GM12878 (cell line): ENCODE measurements around the gene H6PD. TPM values are rescaled to one million over a fixed set of nuclear protein-coding genes. Genes with fewer than 3 reads are reported as not detected.

Experiments
- ATAC-seq: fragments of 200-7000 bp; cut with Tn5 transposase; 3 replicates; pipeline ENCODE4 v1.9.1; 2020; ENCODE audit warnings: mild to moderate bottlenecking, moderate library complexity
- BruUV-seq: library from RNA; stranded (reverse); fragments of 400-500 nt; replicated peaks from 2 replicates; lab custom pipeline; 2021; lab: Mats Ljungman, UMichigan
- CTCF ChIA-PET: fragments of 300-600 bp; sonication (Branson Sonifier 250); formaldehyde crosslinking; extraction: SDS; loops from one replicate; lab custom pipeline; 2021; ENCODE audit warnings: inconsistent platforms; lab: Yijun Ruan, JAX
- POLR2A ChIA-PET: fragments of 350-600 bp; formaldehyde crosslinking; extraction: SDS; loops from one replicate; lab custom pipeline; 2021; ENCODE audit warnings: inconsistent platforms; lab: Charles Lee
- RAD21 ChIA-PET: fragments of 300-600 bp; sonication (Branson Sonifier 250); formaldehyde crosslinking; loops from one replicate; lab custom pipeline; 2023; ENCODE audit warnings: antibody characterized with exemption; ENCODE audit not compliant: unreplicated experiment; lab: Charles Lee
- SMC1A ChIA-PET: fragments of 300-600 bp; sonication (Branson Sonifier 250); formaldehyde crosslinking; loops from one replicate; lab custom pipeline; 2023; ENCODE audit not compliant: unreplicated experiment, uncharacterized antibody; lab: Charles Lee
- DNase-seq: peaks from one replicate; pipeline ENCODE4 v3.0.0-alpha.2; 2011; ENCODE audit warnings: low read depth, low spot score
- FAIRE-seq: peaks from 3 replicates; lab custom pipeline; 2011; peaks lifted over from hg19 to GRCh38; lab: Jason Lieb, UNC
- H2AFZ ChIP-seq: 2 replicates; pipeline ENCODE4 v1.6.0; 2011; ENCODE audit warnings: low read depth, low read length, control low read depth; ENCODE audit not compliant: control insufficient read depth
- H3K27ac ChIP-seq: 2 replicates; pipeline ENCODE4 v1.5.1; 2011; ENCODE audit warnings: control low read depth; ENCODE audit not compliant: control insufficient read depth, insufficient read depth
- H3K27me3 ChIP-seq, 2 experiments: replicated peaks in 1 of 2; 2 replicates each; pipeline versions ENCODE4 v1.6.0 to v1.6.1; 2011; ENCODE audit warnings: low read length in 1 of 2; ENCODE audit not compliant: control insufficient read depth in 2 of 2, insufficient read depth in 2 of 2
- H3K36me3 ChIP-seq, 2 experiments: 2 replicates each; pipeline ENCODE4 v1.5.1; 2011; ENCODE audit warnings: low read length in 1 of 2; ENCODE audit not compliant: control insufficient read depth in 2 of 2, insufficient read depth in 2 of 2
- H3K4me1 ChIP-seq: 2 replicates; pipeline ENCODE4 v1.6.1; 2011; ENCODE audit warnings: mild to moderate bottlenecking, low read length, moderate library complexity, mixed read lengths; ENCODE audit not compliant: control insufficient read depth, insufficient read depth
- H3K4me2 ChIP-seq: 2 replicates; pipeline ENCODE4 v1.6.0; 2011; ENCODE audit warnings: control low read depth; ENCODE audit not compliant: control insufficient read depth, insufficient read depth
- H3K4me3 ChIP-seq: fragments of 200-600 bp; sonication (generic); 2 replicates; pipeline ENCODE4 v1.5.1; 2016
- H3K79me2 ChIP-seq: 2 replicates; pipeline ENCODE4 v1.6.0; 2011; ENCODE audit warnings: low read length; ENCODE audit not compliant: control insufficient read depth, insufficient read depth
- H3K9ac ChIP-seq: 2 replicates; pipeline ENCODE4 v1.8.0; 2011; ENCODE audit warnings: low read length, control low read depth, mixed read lengths; ENCODE audit not compliant: control insufficient read depth, insufficient read depth
- H3K9me3 ChIP-seq: replicated peaks from 3 replicates; pipeline ENCODE4 v1.5.1; 2011; ENCODE audit warnings: mild to moderate bottlenecking, low read length; ENCODE audit not compliant: control insufficient read depth, insufficient read depth
- H4K20me1 ChIP-seq: 2 replicates; pipeline ENCODE4 v1.6.0; 2011; ENCODE audit not compliant: control insufficient read depth, insufficient read depth
- DPF2 ChIP-seq: fragments of 450-650 bp; IDR thresholded peaks from 2 replicates; pipeline ENCODE4 v1.6.1; 2017; ENCODE audit warnings: mild to moderate bottlenecking
- ETV6 ChIP-seq, 2 experiments: fragments of 450-650 bp in 1 of 2; IDR thresholded peaks in 1 of 2; conservative IDR thresholded peaks in 1 of 2; 2 replicates each; pipeline ENCODE4 v1.6.1; 2014; ENCODE audit warnings: antibody characterized with exemption in 1 of 2, borderline replicate concordance in 1 of 2, low read depth in 1 of 2, mild to moderate bottlenecking in 1 of 2, moderate library complexity in 1 of 2
- FOS ChIP-seq: IDR thresholded peaks from 3 replicates; pipeline ENCODE4 v1.6.1; 2011; ENCODE audit warnings: borderline replicate concordance; ENCODE audit not compliant: insufficient read length; ENCODE audit errors: extremely low read depth
- GATAD2B ChIP-seq: fragments of 450-650 bp; conservative IDR thresholded peaks from 2 replicates; pipeline ENCODE4 v1.6.1; 2017; ENCODE audit warnings: low read depth, mild to moderate bottlenecking, moderate library complexity
- HDAC2 ChIP-seq: fragments of 200-600 bp; sonication (generic); IDR thresholded peaks from 2 replicates; pipeline ENCODE4 v1.6.1; 2017
- LARP7 ChIP-seq: fragments of 450-650 bp; IDR thresholded peaks from 2 replicates; pipeline ENCODE4 v1.6.1; 2017; ENCODE audit warnings: mild to moderate bottlenecking
- NBN ChIP-seq: fragments of 450-650 bp; IDR thresholded peaks from 2 replicates; pipeline ENCODE4 v1.6.1; 2016
- PAX5 ChIP-seq: IDR thresholded peaks from 2 replicates; pipeline ENCODE4 v1.6.1; 2011; ENCODE audit warnings: low read depth, low read length, borderline replicate concordance
- WGBS: methylation state at CpG from one replicate; pipeline ENCODE4 v1.1.6; 2016; ENCODE audit warnings: low lambda C conversion rate; ENCODE audit not compliant: insufficient replicate concordance, insufficient coverage; ENCODE audit errors: missing lambda C conversion rate; 5-methylcytosine and 5-hydroxymethylcytosine counted together
- in situ Hi-C: fragments of 300-500 bp; cut with MboI; formaldehyde crosslinking; loops from 9 replicates; pipeline ENCODE4 v1.14.3; 2018; ENCODE audit warnings: mixed read lengths
- intact Hi-C: fragments of 100-400 bp; cut with micrococcal nuclease; formaldehyde crosslinking; loops from one replicate; pipeline ENCODE4 v1.14.2; 2022; ENCODE audit not compliant: unreplicated experiment
- polyA plus RNA-seq, 11 experiments: library from polyadenylated mRNA; depleted of rRNA in 4 of 11; unstranded in 6 of 11; stranded (reverse) in 5 of 11; fragments of >200 nt; fragmentation: Nextera tagmentation in 4 of 11; fragmentation: Illumina TruSeq in 1 of 11; extraction: Ambion mirVana in 4 of 11; extraction: Trizol in 1 of 11; gene quantifications; 1 replicate in 1 of 11; 2 replicates in 10 of 11; pipeline versions ENCODE4 v1.2.1 to v1.2.3, GENCODE V29; 2011 to 2016; ENCODE audit warnings: inconsistent platforms in 2 of 11, missing spikeins in 2 of 11, low read depth in 1 of 11
- total RNA-seq, 4 experiments: library from RNA; depleted of rRNA in 3 of 4; stranded (reverse); fragments of >200 nt in 3 of 4; fragmentation: Illumina TruSeq in 1 of 4; extraction: Trizol in 1 of 4; gene quantifications; 2 replicates each; pipeline versions ENCODE4 v1.2.1 to v1.2.3, GENCODE V29; 2013 to 2021
- TF ChIP-seq, protein P1 (sequence below): IDR thresholded peaks from 2 replicates; pipeline ENCODE4 v1.6.1; 2012; ENCODE audit warnings: low read depth, low read length, improper control_type of control experiment
- TF ChIP-seq, protein P2 (sequence below): IDR thresholded peaks from 2 replicates; pipeline ENCODE4 v1.6.1; 2011; ENCODE audit warnings: low read depth, low read length, improper control_type of control experiment, borderline replicate concordance

Gene H6PD
- total and polyA plus RNA-seq, 10 of the 15 experiments (the other 5 are each of a cell fraction or from before 2014, with no cell fraction given), result 1.2 to 20.7 (median 7.7) TPM

DNA sequence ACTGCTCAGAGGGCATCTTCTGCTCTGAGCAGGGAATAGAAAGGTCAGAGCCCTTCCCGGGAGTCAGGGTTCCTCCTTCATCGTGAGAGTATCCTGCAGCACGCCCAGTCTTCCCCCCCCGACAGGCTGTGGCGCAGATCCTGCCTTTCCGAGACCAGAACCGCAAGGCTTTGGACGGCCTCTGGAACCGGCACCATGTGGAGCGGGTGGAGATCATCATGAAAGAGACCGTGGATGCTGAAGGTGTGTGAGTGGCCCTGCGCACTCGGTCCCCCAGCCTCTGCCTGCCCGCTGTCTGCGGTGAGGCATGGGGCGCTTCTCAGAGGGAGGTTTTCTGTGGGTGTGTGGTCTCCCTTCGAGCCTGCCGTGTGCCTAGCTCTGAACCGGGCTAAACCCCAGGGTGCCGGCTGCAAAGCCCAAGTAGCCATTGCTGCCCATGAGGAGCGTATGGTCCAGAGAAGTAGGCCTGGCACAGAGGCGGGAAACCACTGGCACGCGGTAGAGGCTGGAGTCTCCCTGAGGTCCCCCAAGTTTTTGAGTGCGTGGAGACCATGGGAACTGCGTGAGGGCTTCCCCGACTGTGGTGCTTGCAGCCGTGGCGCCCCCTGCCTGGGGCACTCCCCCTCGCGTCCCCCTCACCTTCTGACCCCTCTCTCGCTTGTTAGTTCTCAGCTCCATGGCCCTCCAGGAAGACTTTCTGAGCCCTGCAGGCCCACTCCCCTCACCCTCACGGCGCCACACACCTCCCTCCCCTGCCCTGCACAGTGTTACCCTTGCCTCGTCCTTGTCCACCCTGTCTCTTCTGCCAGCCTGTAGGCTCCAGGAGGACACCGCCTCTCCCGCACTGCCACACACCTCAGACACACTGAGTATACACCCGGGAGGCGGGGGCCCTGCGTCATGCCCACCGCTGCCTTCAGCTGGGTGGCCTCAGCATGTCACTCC, 12.5 kb downstream of the H6PD start:
- Histone ChIP-seq H2AFZ (no peak overlapping the region), H3K9ac (no peak overlapping the region), H3K27ac (no peak overlapping the region), H3K36me3 (no peaks in the 10 kb centered on the region), H3K4me3 (no peak overlapping the region), H3K27me3 (no peaks in the 10 kb centered on the region), H3K4me1 (no peaks in the 10 kb centered on the region), H3K9me3 (no peaks in the 10 kb centered on the region), H3K4me2 (no peak overlapping the region), H4K20me1 (no peaks in the 10 kb centered on the region), H3K79me2 (no peaks in the 10 kb centered on the region)
- POLR2A ChIA-PET, result no interaction called here
- intact Hi-C loops (no loop called here), in situ Hi-C loops (no loop called here)
- BruUV-seq, result no TSS peak
- no peak for DNase-seq
- FAIRE-seq, result no peak
- 94% methylated on average over 41 of the region's 41 CpGs for WGBS
- no peak for ATAC-seq
- SMC1A ChIA-PET, result no interaction called here
- TF ChIP-seq PAX5 (no peak), NBN (no peak), HDAC2 (no peak), FOS (no peak), DPF2 (no peak), GATAD2B (no peak), ETV6 (conservative IDR thresholded peaks at IDR 0.05 in 1 of 2, IDR thresholded peaks at IDR 0.05 in 1 of 2; ENCODE audit: borderline replicate concordance in 1 of 2, low read depth in 1 of 2) (no peak), LARP7 (no peak)
- TF ChIP-seq, protein P1, sequence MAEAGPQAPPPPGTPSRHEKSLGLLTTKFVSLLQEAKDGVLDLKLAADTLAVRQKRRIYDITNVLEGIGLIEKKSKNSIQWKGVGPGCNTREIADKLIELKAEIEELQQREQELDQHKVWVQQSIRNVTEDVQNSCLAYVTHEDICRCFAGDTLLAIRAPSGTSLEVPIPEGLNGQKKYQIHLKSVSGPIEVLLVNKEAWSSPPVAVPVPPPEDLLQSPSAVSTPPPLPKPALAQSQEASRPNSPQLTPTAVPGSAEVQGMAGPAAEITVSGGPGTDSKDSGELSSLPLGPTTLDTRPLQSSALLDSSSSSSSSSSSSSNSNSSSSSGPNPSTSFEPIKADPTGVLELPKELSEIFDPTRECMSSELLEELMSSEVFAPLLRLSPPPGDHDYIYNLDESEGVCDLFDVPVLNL, result no peak
- TF ChIP-seq, protein P2, sequence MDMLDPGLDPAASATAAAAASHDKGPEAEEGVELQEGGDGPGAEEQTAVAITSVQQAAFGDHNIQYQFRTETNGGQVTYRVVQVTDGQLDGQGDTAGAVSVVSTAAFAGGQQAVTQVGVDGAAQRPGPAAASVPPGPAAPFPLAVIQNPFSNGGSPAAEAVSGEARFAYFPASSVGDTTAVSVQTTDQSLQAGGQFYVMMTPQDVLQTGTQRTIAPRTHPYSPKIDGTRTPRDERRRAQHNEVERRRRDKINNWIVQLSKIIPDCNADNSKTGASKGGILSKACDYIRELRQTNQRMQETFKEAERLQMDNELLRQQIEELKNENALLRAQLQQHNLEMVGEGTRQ, result no peak
- CTCF ChIA-PET, result interaction anchor here (1.0 kb wide), 1 partner anchor 51 kb away, joined by 3 read pairs; no protein-coding TSS in a partner anchor
- RAD21 ChIA-PET, result interaction anchor here (0.6 kb wide), 1 partner anchor 201 kb away, joined by 6 read pairs; no protein-coding TSS in a partner anchor
